A549 (cell line): Measurements from ENCODE around the gene RAD51B.

Experiments used
- CEBPB ChIP-seq, 2 experiments: fragments of >200 bp in 1 of 2; sonication (Bioruptor Twin) in 1 of 2; formaldehyde crosslinking in 1 of 2; IDR thresholded peaks; 2 replicates each; pipeline ENCODE4 v1.6.1; 2012 to 2016
- CHD2 ChIP-seq: fragments of 150-350 bp; IDR thresholded peaks from 2 replicates; pipeline ENCODE4 v1.6.1; 2014; ENCODE audit warnings: low read length; ENCODE audit not compliant: partially characterized antibody
- CTCF ChIP-seq: fragments of >200 bp; sonication (Bioruptor Twin); formaldehyde crosslinking; IDR thresholded peaks from 3 replicates; pipeline ENCODE4 v1.5.1; 2016
- ELK1 ChIP-seq: fragments of 150-350 bp; IDR thresholded peaks from 2 replicates; pipeline ENCODE4 v1.6.1; 2014; ENCODE audit warnings: low read depth, mild to moderate bottlenecking, low read length
- JUN ChIP-seq, 2 experiments: fragments of >200 bp; sonication (Bioruptor Twin); formaldehyde crosslinking; IDR thresholded peaks; 2 replicates in 1 of 2; 3 replicates in 1 of 2; pipeline ENCODE4 v1.6.1; 2016 to 2017
- REST ChIP-seq: fragments of 200-600 bp; sonication (generic); IDR thresholded peaks from 2 replicates; pipeline ENCODE4 v1.6.1; 2016; ENCODE audit warnings: antibody characterized with exemption, mild to moderate bottlenecking, moderate library complexity

DNA sequence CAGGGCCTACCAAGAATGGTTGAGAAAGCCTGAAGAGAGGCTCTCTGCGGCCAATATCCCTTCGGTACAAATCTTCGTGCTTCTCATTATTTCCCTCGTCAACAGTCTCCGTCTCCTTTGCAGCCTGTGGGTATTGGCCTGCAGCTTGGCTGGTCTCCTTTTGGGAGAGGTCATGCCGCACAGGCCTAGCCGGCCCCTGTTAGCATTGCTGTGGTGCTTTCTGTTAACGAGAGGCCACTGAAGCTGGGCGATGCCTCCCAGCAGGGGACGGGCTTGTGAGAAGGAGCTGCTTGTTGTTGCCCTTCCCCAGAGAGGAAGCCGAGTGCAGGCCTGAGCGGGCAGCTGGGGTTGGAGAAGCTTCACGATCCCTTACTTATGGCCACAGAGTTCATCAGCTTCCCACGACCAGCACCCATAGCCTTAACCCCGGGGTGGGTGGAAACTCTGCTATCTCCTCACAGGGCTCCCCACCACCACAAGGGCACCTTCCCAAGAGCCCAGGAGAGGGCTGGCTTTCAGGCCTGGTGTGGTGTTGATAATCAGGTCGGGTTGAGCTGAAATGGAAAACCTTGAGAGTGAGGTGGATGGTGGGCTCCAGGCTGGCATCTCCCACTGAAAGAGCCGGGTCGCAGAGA is 744.7 kb downstream of the RAD51B start:
- TF ChIP-seq CTCF (no peak), JUN (IDR thresholded peaks at IDR 0.05) (no peak), CEBPB (IDR thresholded peaks at IDR 0.05) (no peak), ELK1 (no peak), CHD2 (no peak), REST (no peak)
